Esophagus squamous epithelium (tissue), 4 donors: ENCODE results near the gene SANBR.

Source experiments
- CTCF ChIP-seq, 6 experiments: fragments of 450-650 bp in 4 of 6; fragments of 200-600 bp in 2 of 6; sonication (generic) in 2 of 6; IDR thresholded peaks; one replicate each; pipeline ENCODE4 v1.5.1; 2016 to 2019; ENCODE audit warnings: antibody characterized with exemption in 6 of 6, mild to moderate bottlenecking in 4 of 6, moderate library complexity in 4 of 6
- POLR2A ChIP-seq, 4 donors: fragments of 450-650 bp; IDR thresholded peaks; one replicate each; pipeline ENCODE4 v1.6.1; 2017; ENCODE audit warnings: antibody characterized with exemption in 4 of 4, mild to moderate bottlenecking in 4 of 4, moderate library complexity in 3 of 4

DNA sequence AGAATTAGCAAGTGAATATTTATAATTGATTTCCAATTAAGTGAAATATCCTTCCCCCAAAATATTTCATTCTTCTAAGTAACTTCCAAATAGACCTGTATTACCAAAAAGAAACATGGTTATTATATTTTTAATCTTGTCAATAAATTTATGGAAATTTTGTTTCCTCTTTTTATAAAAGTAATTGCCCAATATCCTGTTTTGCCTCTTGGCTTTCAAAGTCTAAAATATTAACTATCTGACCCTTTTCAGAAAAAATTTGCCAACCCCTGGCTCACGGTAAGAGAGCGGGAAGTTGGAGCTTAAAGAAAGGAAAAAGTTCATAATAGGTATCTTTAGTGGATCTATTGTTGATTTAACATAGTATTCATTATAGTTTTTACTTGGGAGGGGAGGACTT, 20.4 kb upstream of the SANBR start:
- TF ChIP-seq CTCF (IDR thresholded peaks at IDR 0.05) (no peak), POLR2A (IDR thresholded peaks at IDR 0.05) (no peak)
